ENCODE data around the gene VCL. TPM values are rescaled to one million over a fixed set of nuclear protein-coding genes. Genes with fewer than 3 reads are reported as not detected.

Gene VCL
- total and polyA plus RNA-seq, 2 of the 8 experiments (the other 6 are each of a cell fraction or from before 2014, with no cell fraction given), result 119 to 377 TPM

DNA sequence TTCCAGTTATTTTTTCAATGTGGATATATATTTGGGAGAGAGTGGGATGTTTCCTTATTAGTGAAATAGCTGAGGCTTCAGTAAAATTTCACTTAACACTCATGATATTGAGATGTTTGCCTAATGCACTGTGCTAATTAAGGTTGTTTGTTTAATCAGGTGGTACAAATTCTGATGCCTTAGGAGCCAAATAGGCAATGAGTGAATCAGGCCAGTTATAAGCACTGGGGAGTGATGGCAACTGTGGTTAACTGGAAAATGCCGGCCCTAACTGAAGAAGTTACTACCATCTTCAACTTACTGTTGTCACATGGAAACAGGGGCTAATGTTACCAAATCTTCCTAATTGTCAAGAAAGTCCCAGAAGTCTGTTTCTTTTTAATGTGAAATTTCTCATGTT is 32.0 kb downstream of the VCL start (continued):
- TF ChIP-seq, protein P1, sequence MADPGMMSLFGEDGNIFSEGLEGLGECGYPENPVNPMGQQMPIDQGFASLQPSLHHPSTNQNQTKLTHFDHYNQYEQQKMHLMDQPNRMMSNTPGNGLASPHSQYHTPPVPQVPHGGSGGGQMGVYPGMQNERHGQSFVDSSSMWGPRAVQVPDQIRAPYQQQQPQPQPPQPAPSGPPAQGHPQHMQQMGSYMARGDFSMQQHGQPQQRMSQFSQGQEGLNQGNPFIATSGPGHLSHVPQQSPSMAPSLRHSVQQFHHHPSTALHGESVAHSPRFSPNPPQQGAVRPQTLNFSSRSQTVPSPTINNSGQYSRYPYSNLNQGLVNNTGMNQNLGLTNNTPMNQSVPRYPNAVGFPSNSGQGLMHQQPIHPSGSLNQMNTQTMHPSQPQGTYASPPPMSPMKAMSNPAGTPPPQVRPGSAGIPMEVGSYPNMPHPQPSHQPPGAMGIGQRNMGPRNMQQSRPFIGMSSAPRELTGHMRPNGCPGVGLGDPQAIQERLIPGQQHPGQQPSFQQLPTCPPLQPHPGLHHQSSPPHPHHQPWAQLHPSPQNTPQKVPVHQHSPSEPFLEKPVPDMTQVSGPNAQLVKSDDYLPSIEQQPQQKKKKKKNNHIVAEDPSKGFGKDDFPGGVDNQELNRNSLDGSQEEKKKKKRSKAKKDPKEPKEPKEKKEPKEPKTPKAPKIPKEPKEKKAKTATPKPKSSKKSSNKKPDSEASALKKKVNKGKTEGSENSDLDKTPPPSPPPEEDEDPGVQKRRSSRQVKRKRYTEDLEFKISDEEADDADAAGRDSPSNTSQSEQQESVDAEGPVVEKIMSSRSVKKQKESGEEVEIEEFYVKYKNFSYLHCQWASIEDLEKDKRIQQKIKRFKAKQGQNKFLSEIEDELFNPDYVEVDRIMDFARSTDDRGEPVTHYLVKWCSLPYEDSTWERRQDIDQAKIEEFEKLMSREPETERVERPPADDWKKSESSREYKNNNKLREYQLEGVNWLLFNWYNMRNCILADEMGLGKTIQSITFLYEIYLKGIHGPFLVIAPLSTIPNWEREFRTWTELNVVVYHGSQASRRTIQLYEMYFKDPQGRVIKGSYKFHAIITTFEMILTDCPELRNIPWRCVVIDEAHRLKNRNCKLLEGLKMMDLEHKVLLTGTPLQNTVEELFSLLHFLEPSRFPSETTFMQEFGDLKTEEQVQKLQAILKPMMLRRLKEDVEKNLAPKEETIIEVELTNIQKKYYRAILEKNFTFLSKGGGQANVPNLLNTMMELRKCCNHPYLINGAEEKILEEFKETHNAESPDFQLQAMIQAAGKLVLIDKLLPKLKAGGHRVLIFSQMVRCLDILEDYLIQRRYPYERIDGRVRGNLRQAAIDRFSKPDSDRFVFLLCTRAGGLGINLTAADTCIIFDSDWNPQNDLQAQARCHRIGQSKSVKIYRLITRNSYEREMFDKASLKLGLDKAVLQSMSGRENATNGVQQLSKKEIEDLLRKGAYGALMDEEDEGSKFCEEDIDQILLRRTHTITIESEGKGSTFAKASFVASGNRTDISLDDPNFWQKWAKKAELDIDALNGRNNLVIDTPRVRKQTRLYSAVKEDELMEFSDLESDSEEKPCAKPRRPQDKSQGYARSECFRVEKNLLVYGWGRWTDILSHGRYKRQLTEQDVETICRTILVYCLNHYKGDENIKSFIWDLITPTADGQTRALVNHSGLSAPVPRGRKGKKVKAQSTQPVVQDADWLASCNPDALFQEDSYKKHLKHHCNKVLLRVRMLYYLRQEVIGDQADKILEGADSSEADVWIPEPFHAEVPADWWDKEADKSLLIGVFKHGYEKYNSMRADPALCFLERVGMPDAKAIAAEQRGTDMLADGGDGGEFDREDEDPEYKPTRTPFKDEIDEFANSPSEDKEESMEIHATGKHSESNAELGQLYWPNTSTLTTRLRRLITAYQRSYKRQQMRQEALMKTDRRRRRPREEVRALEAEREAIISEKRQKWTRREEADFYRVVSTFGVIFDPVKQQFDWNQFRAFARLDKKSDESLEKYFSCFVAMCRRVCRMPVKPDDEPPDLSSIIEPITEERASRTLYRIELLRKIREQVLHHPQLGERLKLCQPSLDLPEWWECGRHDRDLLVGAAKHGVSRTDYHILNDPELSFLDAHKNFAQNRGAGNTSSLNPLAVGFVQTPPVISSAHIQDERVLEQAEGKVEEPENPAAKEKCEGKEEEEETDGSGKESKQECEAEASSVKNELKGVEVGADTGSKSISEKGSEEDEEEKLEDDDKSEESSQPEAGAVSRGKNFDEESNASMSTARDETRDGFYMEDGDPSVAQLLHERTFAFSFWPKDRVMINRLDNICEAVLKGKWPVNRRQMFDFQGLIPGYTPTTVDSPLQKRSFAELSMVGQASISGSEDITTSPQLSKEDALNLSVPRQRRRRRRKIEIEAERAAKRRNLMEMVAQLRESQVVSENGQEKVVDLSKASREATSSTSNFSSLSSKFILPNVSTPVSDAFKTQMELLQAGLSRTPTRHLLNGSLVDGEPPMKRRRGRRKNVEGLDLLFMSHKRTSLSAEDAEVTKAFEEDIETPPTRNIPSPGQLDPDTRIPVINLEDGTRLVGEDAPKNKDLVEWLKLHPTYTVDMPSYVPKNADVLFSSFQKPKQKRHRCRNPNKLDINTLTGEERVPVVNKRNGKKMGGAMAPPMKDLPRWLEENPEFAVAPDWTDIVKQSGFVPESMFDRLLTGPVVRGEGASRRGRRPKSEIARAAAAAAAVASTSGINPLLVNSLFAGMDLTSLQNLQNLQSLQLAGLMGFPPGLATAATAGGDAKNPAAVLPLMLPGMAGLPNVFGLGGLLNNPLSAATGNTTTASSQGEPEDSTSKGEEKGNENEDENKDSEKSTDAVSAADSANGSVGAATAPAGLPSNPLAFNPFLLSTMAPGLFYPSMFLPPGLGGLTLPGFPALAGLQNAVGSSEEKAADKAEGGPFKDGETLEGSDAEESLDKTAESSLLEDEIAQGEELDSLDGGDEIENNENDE (IDR thresholded peaks at IDR 0.05; ENCODE audit: insufficient replicate concordance, low read length), result no peak
- TF ChIP-seq SRF (IDR thresholded peaks at IDR 0.05; ENCODE audit: low read depth, low read length) (no peak), JUND (IDR thresholded peaks at IDR 0.05; ENCODE audit: low read length) (no peak), NRF1 (IDR thresholded peaks at IDR 0.05; ENCODE audit: low read depth, low read length) (no peak)
- TF ChIP-seq, protein P2, sequence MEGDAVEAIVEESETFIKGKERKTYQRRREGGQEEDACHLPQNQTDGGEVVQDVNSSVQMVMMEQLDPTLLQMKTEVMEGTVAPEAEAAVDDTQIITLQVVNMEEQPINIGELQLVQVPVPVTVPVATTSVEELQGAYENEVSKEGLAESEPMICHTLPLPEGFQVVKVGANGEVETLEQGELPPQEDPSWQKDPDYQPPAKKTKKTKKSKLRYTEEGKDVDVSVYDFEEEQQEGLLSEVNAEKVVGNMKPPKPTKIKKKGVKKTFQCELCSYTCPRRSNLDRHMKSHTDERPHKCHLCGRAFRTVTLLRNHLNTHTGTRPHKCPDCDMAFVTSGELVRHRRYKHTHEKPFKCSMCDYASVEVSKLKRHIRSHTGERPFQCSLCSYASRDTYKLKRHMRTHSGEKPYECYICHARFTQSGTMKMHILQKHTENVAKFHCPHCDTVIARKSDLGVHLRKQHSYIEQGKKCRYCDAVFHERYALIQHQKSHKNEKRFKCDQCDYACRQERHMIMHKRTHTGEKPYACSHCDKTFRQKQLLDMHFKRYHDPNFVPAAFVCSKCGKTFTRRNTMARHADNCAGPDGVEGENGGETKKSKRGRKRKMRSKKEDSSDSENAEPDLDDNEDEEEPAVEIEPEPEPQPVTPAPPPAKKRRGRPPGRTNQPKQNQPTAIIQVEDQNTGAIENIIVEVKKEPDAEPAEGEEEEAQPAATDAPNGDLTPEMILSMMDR (IDR thresholded peaks at IDR 0.05; ENCODE audit: control extremely low read depth in 1 of 3, insufficient read depth in 1 of 3, low read depth in 1 of 3, low read length in 3 of 3), result no peak

Measured in H1 (cell line).